GM23248 (cell line): Measurements from ENCODE around the gene FOXP2. TPM values are rescaled to one million over a fixed set of nuclear protein-coding genes. Genes with fewer than 3 reads are reported as not detected.

Experiments used
- DNase-seq: peaks from one replicate; pipeline ENCODE4 v3.0.0-alpha.2; 2015
- H2AFZ ChIP-seq: fragments of 200-600 bp; sonication (generic); 2 replicates; pipeline ENCODE4 v1.6.1; 2016; ENCODE audit warnings: antibody characterized with exemption
- H3F3A ChIP-seq: fragments of 200-600 bp; sonication (generic); 2 replicates; pipeline ENCODE4 v1.6.1; 2016; ENCODE audit warnings: mild to moderate bottlenecking, antibody characterized with exemption, mixed run types; ENCODE audit not compliant: insufficient read depth
- H3K27ac ChIP-seq: fragments of 200-600 bp; sonication (generic); 2 replicates; pipeline ENCODE4 v1.5.1; 2016; ENCODE audit warnings: mild to moderate bottlenecking
- H3K27me3 ChIP-seq: fragments of 200-600 bp; sonication (generic); replicated peaks from 2 replicates; pipeline ENCODE4 v1.6.1; 2016; ENCODE audit warnings: mild to moderate bottlenecking; ENCODE audit not compliant: insufficient read depth
- H3K36me3 ChIP-seq: fragments of 200-600 bp; sonication (generic); 2 replicates; pipeline ENCODE4 v1.6.1; 2016; ENCODE audit warnings: low read depth, mild to moderate bottlenecking
- H3K4me1 ChIP-seq: fragments of 200-600 bp; sonication (generic); 2 replicates; pipeline ENCODE4 v1.6.1; 2016; ENCODE audit warnings: mild to moderate bottlenecking; ENCODE audit not compliant: insufficient read depth
- H3K4me2 ChIP-seq: fragments of 200-600 bp; sonication (generic); one replicate; pipeline ENCODE4 v1.6.1; 2016; ENCODE audit warnings: mild to moderate bottlenecking; ENCODE audit not compliant: unreplicated experiment
- H3K4me3 ChIP-seq: fragments of 200-600 bp; sonication (generic); 2 replicates; pipeline ENCODE4 v1.5.1; 2016; ENCODE audit warnings: mild to moderate bottlenecking
- H3K79me2 ChIP-seq: fragments of 200-600 bp; sonication (generic); 2 replicates; pipeline ENCODE4 v1.6.1; 2016; ENCODE audit warnings: mild to moderate bottlenecking; ENCODE audit not compliant: insufficient read depth
- H3K9ac ChIP-seq: fragments of 200-600 bp; sonication (generic); 2 replicates; pipeline ENCODE4 v1.6.1; 2016; ENCODE audit warnings: mild to moderate bottlenecking
- H3K9me2 ChIP-seq: fragments of 200-600 bp; sonication (generic); 2 replicates; pipeline ENCODE4 v1.6.1; 2016; ENCODE audit warnings: mixed run types, mild to moderate bottlenecking, moderate library complexity; ENCODE audit not compliant: insufficient read depth
- H3K9me3 ChIP-seq: fragments of 200-600 bp; sonication (generic); one replicate; pipeline ENCODE4 v1.6.1; 2017; ENCODE audit warnings: low read depth
- H4K20me1 ChIP-seq: fragments of 200-600 bp; sonication (generic); 2 replicates; pipeline ENCODE4 v1.6.0; 2016; ENCODE audit not compliant: insufficient read depth
- EZH2 ChIP-seq: fragments of 200-600 bp; sonication (generic); IDR thresholded peaks from 2 replicates; pipeline ENCODE4 v1.6.1; 2018; ENCODE audit warnings: antibody characterized with exemption, mild to moderate bottlenecking; ENCODE audit not compliant: insufficient read depth, poor library complexity, severe bottlenecking
- EZH2phosphoT487 ChIP-seq: fragments of 200-600 bp; sonication (generic); IDR thresholded peaks from 2 replicates; pipeline ENCODE4 v1.6.1; 2018; ENCODE audit warnings: antibody characterized with exemption, moderate library complexity, mild to moderate bottlenecking, low read depth; ENCODE audit not compliant: insufficient read depth
- WGBS, 2 experiments: methylation state at CpG; one replicate each; pipeline ENCODE4 v1.1.6; 2015 to 2017; ENCODE audit warnings: low lambda C conversion rate in 2 of 2, low coverage in 1 of 2; ENCODE audit errors: missing lambda C conversion rate in 2 of 2; 5-methylcytosine and 5-hydroxymethylcytosine counted together
- in situ Hi-C: fragments of 300-500 bp; cut with MboI; formaldehyde crosslinking; loops from 2 replicates; pipeline ENCODE4 v1.15.0; 2020
- polyA plus RNA-seq: library from polyadenylated mRNA; unstranded; fragments of >200 nt; fragmentation: Nextera tagmentation; extraction: Ambion mirVana; gene quantifications from 2 replicates; pipeline ENCODE4 v1.2.1, GENCODE V29; 2016
- total RNA-seq: library from RNA; depleted of rRNA; stranded (reverse); fragments of >200 nt; shearing (Covaris generic); gene quantifications from 2 replicates; pipeline ENCODE4 v1.2.3, GENCODE V29; 2014

Gene FOXP2
- total and polyA plus RNA-seq, 2 experiments from 2014 or later: 2.3 to 5.0 TPM

- Histone ChIP-seq H3K27ac (no peak overlapping the region), H3K9me3 (no peaks in the 10 kb centered on the region), H3K4me1 (no peaks in the 10 kb centered on the region), H3K4me3 (no peak overlapping the region), H4K20me1 (no peaks in the 10 kb centered on the region), H3K79me2 (no peaks in the 10 kb centered on the region), H2AFZ (no peak overlapping the region), H3K27me3 (no peaks in the 10 kb centered on the region), H3K4me2 (no peak overlapping the region), H3F3A (no peaks in the 10 kb centered on the region), H3K9me2 (no peaks in the 10 kb centered on the region; the same call in 1 of the 2 replicates), H3K9ac (no peak overlapping the region), H3K36me3 (no peaks in the 10 kb centered on the region)
- no peak for DNase-seq
- TF ChIP-seq EZH2phosphoT487 (no peak), EZH2 (no peak)
- WGBS, 2 experiments: 95 to 100% methylated on average over 2 of the region's 2 CpGs
- in situ Hi-C loops: no loop called here
Measured at GRCh38 chr7:114426382-114426781, 11.8 kb downstream of the FOXP2 start.

GRCh38 chr7:114426824-114427223, 12.2 kb downstream of the FOXP2 start:
- no peaks in the 10 kb centered on the region for H3K79me2 ChIP-seq
- no peaks in the 10 kb centered on the region for H3K36me3 ChIP-seq
- H3K9ac ChIP-seq: no peak overlapping the region
- no peaks in the 10 kb centered on the region for H3K9me3 ChIP-seq
- H3F3A ChIP-seq: no peaks in the 10 kb centered on the region
- no peak overlapping the region for H3K4me3 ChIP-seq
- H3K4me2 ChIP-seq: no peak overlapping the region
- H2AFZ ChIP-seq: no peak overlapping the region
- TF ChIP-seq EZH2 (no peak), EZH2phosphoT487 (no peak)
- WGBS, 2 experiments: 61% methylated on average over 4 of the region's 4 CpGs
- no peaks in the 10 kb centered on the region for H4K20me1 ChIP-seq
- H3K4me1 ChIP-seq: no peaks in the 10 kb centered on the region
- in situ Hi-C loops: no loop called here
- no peak overlapping the region for H3K27ac ChIP-seq
- peak; percentile 54 for DNase-seq
- no peaks in the 10 kb centered on the region; the same call in 1 of the 2 replicates for H3K9me2 ChIP-seq
- no peaks in the 10 kb centered on the region for H3K27me3 ChIP-seq

- Histone ChIP-seq H3K4me3 (no peak overlapping the region), H3K9me2 (no peaks in the 10 kb centered on the region; the same call in 1 of the 2 replicates), H3K4me2 (no peak overlapping the region), H3K9me3 (no peaks in the 10 kb centered on the region), H3K79me2 (no peaks in the 10 kb centered on the region), H3K4me1 (no peaks in the 10 kb centered on the region), H3F3A (no peaks in the 10 kb centered on the region), H3K27ac (no peak overlapping the region), H4K20me1 (no peaks in the 10 kb centered on the region), H3K9ac (no peak overlapping the region), H2AFZ (no peak overlapping the region), H3K27me3 (no peaks in the 10 kb centered on the region), H3K36me3 (no peaks in the 10 kb centered on the region)
- 100% methylated on average over 1 of the region's 1 CpG for WGBS, 2 experiments
- TF ChIP-seq EZH2 (no peak), EZH2phosphoT487 (no peak)
- no peak for DNase-seq
- in situ Hi-C loops: no loop called here
Measured at GRCh38 chr7:114428211-114428610, 13.6 kb downstream of the FOXP2 start.

- no peak overlapping the region for H3K4me3 ChIP-seq
- H3K9ac ChIP-seq: no peak overlapping the region
- WGBS, 2 experiments: 86 to 90% methylated on average over 5 of the region's 5 CpGs
- in situ Hi-C loops: no loop called here
- H4K20me1 ChIP-seq: no peaks in the 10 kb centered on the region
- no peaks in the 10 kb centered on the region for H3F3A ChIP-seq
- H3K9me2 ChIP-seq: no peaks in the 10 kb centered on the region
- H3K4me1 ChIP-seq: no peaks in the 10 kb centered on the region
- no peak overlapping the region for H3K27ac ChIP-seq
- no peaks in the 10 kb centered on the region for H3K27me3 ChIP-seq
- no peaks in the 10 kb centered on the region for H3K9me3 ChIP-seq
- DNase-seq: no peak
- TF ChIP-seq EZH2 (no peak), EZH2phosphoT487 (no peak)
- H3K36me3 ChIP-seq: no peaks in the 10 kb centered on the region
- no peak overlapping the region for H2AFZ ChIP-seq
- H3K79me2 ChIP-seq: no peaks in the 10 kb centered on the region
- no peak overlapping the region for H3K4me2 ChIP-seq
Measured at GRCh38 chr7:114431189-114431588, 16.6 kb downstream of the FOXP2 start.

- Histone ChIP-seq H3K4me3 (no peak overlapping the region), H3K27ac (no peak overlapping the region), H3K9ac (no peak overlapping the region), H3K9me2 (no peaks in the 10 kb centered on the region), H3K9me3 (no peaks in the 10 kb centered on the region), H3F3A (no peaks in the 10 kb centered on the region), H3K36me3 (no peaks in the 10 kb centered on the region), H4K20me1 (no peaks in the 10 kb centered on the region), H3K4me1 (no peaks in the 10 kb centered on the region), H3K27me3 (no peaks in the 10 kb centered on the region), H3K4me2 (no peak overlapping the region), H3K79me2 (no peaks in the 10 kb centered on the region), H2AFZ (no peak overlapping the region)
- TF ChIP-seq EZH2phosphoT487 (no peak), EZH2 (no peak)
- no peak for DNase-seq
- in situ Hi-C loops: no loop called here
Measured at GRCh38 chr7:114432061-114432460, 17.4 kb downstream of the FOXP2 start.
